MM.1S (cell line): Measurements from ENCODE around the gene SH2D4B.

Experiments
- DNase-seq: peaks from one replicate; pipeline ENCODE4 v3.0.0-alpha.2; 2015
- H2AFZ ChIP-seq: fragments of 300-600 bp; sonication (generic); 2 replicates; pipeline ENCODE4 v1.6.0; 2016; ENCODE audit warnings: antibody characterized with exemption, low read length
- H3F3A ChIP-seq: fragments of 300-600 bp; sonication (generic); 2 replicates; pipeline ENCODE4 v1.6.1; 2016; ENCODE audit warnings: mild to moderate bottlenecking, antibody characterized with exemption, low read length, moderate library complexity, mixed read lengths; ENCODE audit not compliant: insufficient read depth
- H3K27ac ChIP-seq: fragments of 300-600 bp; sonication (generic); 2 replicates; pipeline ENCODE4 v1.5.1; 2016; ENCODE audit warnings: mild to moderate bottlenecking, low read length
- H3K27me3 ChIP-seq: fragments of 300-600 bp; sonication (generic); replicated peaks from 2 replicates; pipeline ENCODE4 v1.6.0; 2016; ENCODE audit warnings: low read length; ENCODE audit not compliant: insufficient read depth
- H3K36me3 ChIP-seq: fragments of 300-600 bp; sonication (generic); replicated peaks from 2 replicates; pipeline ENCODE4 v1.6.1; 2016; ENCODE audit warnings: mild to moderate bottlenecking, low read length, mixed read lengths; ENCODE audit not compliant: insufficient read depth
- H3K4me1 ChIP-seq: fragments of 300-600 bp; sonication (generic); 2 replicates; pipeline ENCODE4 v1.6.1; 2016; ENCODE audit warnings: low read length, mixed read lengths
- H3K4me2 ChIP-seq: fragments of 300-600 bp; sonication (generic); 2 replicates; pipeline ENCODE4 v1.6.0; 2016; ENCODE audit warnings: low read depth, low read length
- H3K4me3 ChIP-seq: fragments of 300-600 bp; sonication (generic); 2 replicates; pipeline ENCODE4 v1.5.1; 2016; ENCODE audit warnings: low read length, mixed read lengths
- H3K79me2 ChIP-seq: fragments of 300-600 bp; sonication (generic); 2 replicates; pipeline ENCODE4 v1.6.1; 2016; ENCODE audit warnings: mixed run types, low read length, mixed read lengths
- H3K9ac ChIP-seq: fragments of 300-600 bp; sonication (generic); 2 replicates; pipeline ENCODE4 v1.6.1; 2016; ENCODE audit warnings: low read length, mixed read lengths
- H3K9me2 ChIP-seq: fragments of 300-600 bp; sonication (generic); replicated peaks from 2 replicates; pipeline ENCODE4 v1.6.1; 2016; ENCODE audit warnings: mild to moderate bottlenecking, low read length, mixed read lengths; ENCODE audit not compliant: insufficient read depth
- H3K9me3 ChIP-seq: fragments of 300-600 bp; sonication (generic); replicated peaks from 2 replicates; pipeline ENCODE4 v1.6.1; 2016; ENCODE audit warnings: mild to moderate bottlenecking, low read length, mixed read lengths; ENCODE audit not compliant: insufficient read depth
- H4K20me1 ChIP-seq: fragments of 300-600 bp; sonication (generic); 2 replicates; pipeline ENCODE4 v1.6.1; 2016; ENCODE audit warnings: mild to moderate bottlenecking, low read length, moderate library complexity, mixed read lengths; ENCODE audit not compliant: insufficient read depth
- EZH2 ChIP-seq: fragments of 300-600 bp; sonication (generic); optimal IDR thresholded peaks from 2 replicates; pipeline ENCODE3; 2017; ENCODE audit warnings: low read depth, mild to moderate bottlenecking, antibody characterized with exemption, low read length, mixed read lengths
- EZH2phosphoT487 ChIP-seq: fragments of 300-600 bp; sonication (generic); IDR thresholded peaks from 2 replicates; pipeline ENCODE4 v1.6.1; 2018; ENCODE audit warnings: antibody characterized with exemption, low read length
- TF ChIP-seq, protein P1 (sequence below): fragments of 300-600 bp; sonication (generic); IDR thresholded peaks from 2 replicates; pipeline ENCODE4 v1.5.1; 2016; ENCODE audit warnings: antibody characterized with exemption, low read length, mixed read lengths

The SH2D4B gene

DNA sequence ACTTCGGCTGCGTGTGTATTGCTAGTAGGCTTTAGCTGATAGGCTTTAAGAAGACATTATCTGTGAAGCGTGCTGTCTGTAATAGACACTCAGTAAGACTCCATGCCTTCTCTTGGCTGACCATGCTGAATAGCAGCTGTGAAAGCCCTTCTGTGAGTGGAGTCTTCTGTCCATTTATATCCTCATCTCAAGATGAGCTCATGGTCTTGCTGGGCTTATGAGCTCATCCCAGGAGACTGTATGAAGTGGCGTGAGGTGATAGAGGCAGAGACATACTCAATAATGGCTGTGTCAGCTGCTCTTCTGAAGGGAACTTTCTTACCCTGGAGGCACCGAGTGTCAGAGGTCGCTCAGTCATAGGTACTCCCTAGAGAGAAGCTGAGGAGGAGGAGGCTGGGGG, 111.5 kb downstream of the SH2D4B start:
- no peak overlapping the region for H3K4me3 ChIP-seq
- no peak for TF ChIP-seq EZH2
- TF ChIP-seq, protein P1, sequence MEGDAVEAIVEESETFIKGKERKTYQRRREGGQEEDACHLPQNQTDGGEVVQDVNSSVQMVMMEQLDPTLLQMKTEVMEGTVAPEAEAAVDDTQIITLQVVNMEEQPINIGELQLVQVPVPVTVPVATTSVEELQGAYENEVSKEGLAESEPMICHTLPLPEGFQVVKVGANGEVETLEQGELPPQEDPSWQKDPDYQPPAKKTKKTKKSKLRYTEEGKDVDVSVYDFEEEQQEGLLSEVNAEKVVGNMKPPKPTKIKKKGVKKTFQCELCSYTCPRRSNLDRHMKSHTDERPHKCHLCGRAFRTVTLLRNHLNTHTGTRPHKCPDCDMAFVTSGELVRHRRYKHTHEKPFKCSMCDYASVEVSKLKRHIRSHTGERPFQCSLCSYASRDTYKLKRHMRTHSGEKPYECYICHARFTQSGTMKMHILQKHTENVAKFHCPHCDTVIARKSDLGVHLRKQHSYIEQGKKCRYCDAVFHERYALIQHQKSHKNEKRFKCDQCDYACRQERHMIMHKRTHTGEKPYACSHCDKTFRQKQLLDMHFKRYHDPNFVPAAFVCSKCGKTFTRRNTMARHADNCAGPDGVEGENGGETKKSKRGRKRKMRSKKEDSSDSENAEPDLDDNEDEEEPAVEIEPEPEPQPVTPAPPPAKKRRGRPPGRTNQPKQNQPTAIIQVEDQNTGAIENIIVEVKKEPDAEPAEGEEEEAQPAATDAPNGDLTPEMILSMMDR, result no peak
- no peak for TF ChIP-seq EZH2phosphoT487
- no peaks in the 10 kb centered on the region for H3K27me3 ChIP-seq
- no peaks in the 10 kb centered on the region for H4K20me1 ChIP-seq
- H2AFZ ChIP-seq, result no peak overlapping the region
- H3K9me3 ChIP-seq, result no peaks in the 10 kb centered on the region
- H3K9me2 ChIP-seq, result no peaks in the 10 kb centered on the region
- no peak for DNase-seq
- no peaks in the 10 kb centered on the region for H3F3A ChIP-seq
- H3K27ac ChIP-seq, result no peak overlapping the region
- no peaks in the 10 kb centered on the region for H3K4me1 ChIP-seq
- H3K4me2 ChIP-seq, result no peak overlapping the region
- H3K9ac ChIP-seq, result no peak overlapping the region
- no peaks in the 10 kb centered on the region for H3K79me2 ChIP-seq
- H3K36me3 ChIP-seq, result no peaks in the 10 kb centered on the region

DNA sequence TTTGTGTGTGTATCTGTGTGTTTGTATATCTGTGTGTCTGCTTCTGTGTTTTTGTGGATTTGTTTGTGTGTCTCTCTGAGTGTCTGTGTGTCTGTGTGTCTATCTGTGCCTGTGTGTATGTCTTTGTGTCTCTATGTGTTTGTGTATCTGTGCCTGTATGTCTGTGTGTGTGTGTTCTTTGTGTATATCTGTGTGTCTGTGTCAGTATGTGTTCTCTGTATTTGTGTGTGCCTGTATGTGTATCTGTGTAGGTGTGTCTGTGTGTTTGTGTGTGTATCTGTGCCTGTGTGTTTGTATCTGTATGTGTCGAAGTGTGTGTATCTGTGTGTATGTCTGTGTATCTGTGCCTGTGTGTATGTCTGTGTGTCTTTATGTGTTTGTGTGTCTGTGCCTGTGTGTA, 118.2 kb downstream of the SH2D4B start:
- no peaks in the 10 kb centered on the region for H3F3A ChIP-seq
- no peak overlapping the region for H3K9ac ChIP-seq
- DNase-seq, result no peak
- no peaks in the 10 kb centered on the region for H3K9me2 ChIP-seq
- TF ChIP-seq EZH2, result no peak
- TF ChIP-seq EZH2phosphoT487, result no peak
- H4K20me1 ChIP-seq, result no peaks in the 10 kb centered on the region
- no peaks in the 10 kb centered on the region for H3K36me3 ChIP-seq
- H3K4me1 ChIP-seq, result no peaks in the 10 kb centered on the region
- H3K79me2 ChIP-seq, result no peaks in the 10 kb centered on the region
- H3K27ac ChIP-seq, result no peak overlapping the region
- no peak overlapping the region for H3K4me2 ChIP-seq
- no peak overlapping the region for H3K4me3 ChIP-seq
- no peaks in the 10 kb centered on the region for H3K27me3 ChIP-seq
- H3K9me3 ChIP-seq, result no peaks in the 10 kb centered on the region
- no peak overlapping the region for H2AFZ ChIP-seq

DNA sequence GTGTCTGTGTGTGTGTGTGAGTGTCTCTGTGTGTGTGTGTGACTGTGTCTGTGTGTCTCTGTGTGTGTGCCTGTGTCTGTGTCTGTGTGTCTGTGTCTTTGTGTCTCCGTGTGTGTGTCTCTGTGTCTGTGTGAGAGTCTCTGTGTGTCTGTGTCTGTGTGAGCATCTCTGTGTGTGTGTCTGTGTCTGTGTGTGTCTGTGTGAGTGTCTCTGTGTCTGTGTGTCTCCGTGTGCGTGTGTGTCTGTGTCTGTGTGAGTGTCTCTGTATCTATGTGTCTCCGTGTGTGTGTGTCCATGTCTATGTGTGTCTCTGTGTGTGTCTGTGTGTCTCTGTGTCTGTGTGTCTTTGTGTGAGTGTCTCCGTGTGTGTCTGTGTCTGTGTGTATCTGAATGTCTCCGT, 120.4 kb downstream of the SH2D4B start:
- DNase-seq, result no peak
- H3K9ac ChIP-seq, result no peak overlapping the region

DNA sequence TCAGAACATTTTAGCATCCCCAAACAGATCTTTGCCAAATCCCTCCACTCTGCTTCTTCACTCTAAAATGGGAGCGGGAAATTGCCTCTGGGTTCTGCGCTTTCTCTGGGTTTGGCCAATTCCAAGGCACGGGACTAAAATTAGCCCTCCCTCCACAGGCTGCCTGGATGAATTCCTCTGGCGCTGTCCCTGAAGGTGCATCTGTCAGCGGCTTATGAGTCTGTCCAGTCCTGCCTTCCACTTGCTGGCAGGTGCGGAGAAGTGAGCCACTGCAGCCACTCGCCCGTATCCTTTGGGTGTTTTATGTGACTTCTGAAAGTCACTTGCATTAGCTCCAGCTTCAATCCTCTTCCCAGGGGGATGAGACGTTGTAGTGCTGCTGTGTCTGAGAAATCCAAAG, 121.6 kb downstream of the SH2D4B start:
- no peaks in the 10 kb centered on the region for H3K27me3 ChIP-seq
- no peaks in the 10 kb centered on the region for H3K36me3 ChIP-seq
- no peaks in the 10 kb centered on the region for H3K4me1 ChIP-seq
- H3K27ac ChIP-seq, result no peak overlapping the region
- H3K9ac ChIP-seq, result no peak overlapping the region
- H2AFZ ChIP-seq, result no peak overlapping the region
- no peaks in the 10 kb centered on the region for H3K79me2 ChIP-seq
- DNase-seq, result no peak
- no peak overlapping the region for H3K4me3 ChIP-seq
- H4K20me1 ChIP-seq, result no peaks in the 10 kb centered on the region
- H3K4me2 ChIP-seq, result no peak overlapping the region
- no peaks in the 10 kb centered on the region for H3K9me2 ChIP-seq
- no peaks in the 10 kb centered on the region for H3K9me3 ChIP-seq
- no peak for TF ChIP-seq EZH2phosphoT487
- H3F3A ChIP-seq, result no peaks in the 10 kb centered on the region

More for the DNA sequence above, 120.4 kb downstream of the SH2D4B start:
- no peak overlapping the region for H3K4me3 ChIP-seq
- H4K20me1 ChIP-seq, result no peaks in the 10 kb centered on the region
- H3K4me2 ChIP-seq, result no peak overlapping the region
- TF ChIP-seq, protein P1, result no peak
- TF ChIP-seq EZH2phosphoT487 (no peak), EZH2 (no peak)
- H3K27me3 ChIP-seq, result no peaks in the 10 kb centered on the region
- no peak overlapping the region for H2AFZ ChIP-seq
- no peaks in the 10 kb centered on the region for H3K9me3 ChIP-seq
- no peaks in the 10 kb centered on the region for H3K9me2 ChIP-seq
- H3K36me3 ChIP-seq, result no peaks in the 10 kb centered on the region
- H3K4me1 ChIP-seq, result no peaks in the 10 kb centered on the region
- H3K79me2 ChIP-seq, result no peaks in the 10 kb centered on the region
- no peaks in the 10 kb centered on the region for H3F3A ChIP-seq
- H3K27ac ChIP-seq, result no peak overlapping the region
